GM13977 (cell line): Measurements from ENCODE around the gene SRPK1.

Experiments used
- DNase-seq: peaks from one replicate; pipeline ENCODE4 v3.0.0; 2012; ENCODE audit warnings: low spot score
- in situ Hi-C: fragments of 300-500 bp; cut with MboI; formaldehyde crosslinking; loops from one replicate; pipeline ENCODE4 v1.12.0; 2022; ENCODE audit warnings: low sequenced_read_pairs, low pct_unique_long_range_greater_than_20kb, mixed read lengths, inconsistent platforms; ENCODE audit not compliant: unreplicated experiment
- TF ChIP-seq, protein P1 (sequence below): IDR thresholded peaks from 2 replicates; pipeline ENCODE4 v1.5.1; 2012; ENCODE audit warnings: mild to moderate bottlenecking, control low read depth; ENCODE audit not compliant: insufficient read depth; ENCODE audit errors: extremely low read depth, missing control alignments

The SRPK1 gene

GRCh38 chr6:35960187-35960586 lies 39.3 kb upstream of the SRPK1 start:
- in situ Hi-C loops: no loop called here
- DNase-seq: no peak
- TF ChIP-seq, protein P1, sequence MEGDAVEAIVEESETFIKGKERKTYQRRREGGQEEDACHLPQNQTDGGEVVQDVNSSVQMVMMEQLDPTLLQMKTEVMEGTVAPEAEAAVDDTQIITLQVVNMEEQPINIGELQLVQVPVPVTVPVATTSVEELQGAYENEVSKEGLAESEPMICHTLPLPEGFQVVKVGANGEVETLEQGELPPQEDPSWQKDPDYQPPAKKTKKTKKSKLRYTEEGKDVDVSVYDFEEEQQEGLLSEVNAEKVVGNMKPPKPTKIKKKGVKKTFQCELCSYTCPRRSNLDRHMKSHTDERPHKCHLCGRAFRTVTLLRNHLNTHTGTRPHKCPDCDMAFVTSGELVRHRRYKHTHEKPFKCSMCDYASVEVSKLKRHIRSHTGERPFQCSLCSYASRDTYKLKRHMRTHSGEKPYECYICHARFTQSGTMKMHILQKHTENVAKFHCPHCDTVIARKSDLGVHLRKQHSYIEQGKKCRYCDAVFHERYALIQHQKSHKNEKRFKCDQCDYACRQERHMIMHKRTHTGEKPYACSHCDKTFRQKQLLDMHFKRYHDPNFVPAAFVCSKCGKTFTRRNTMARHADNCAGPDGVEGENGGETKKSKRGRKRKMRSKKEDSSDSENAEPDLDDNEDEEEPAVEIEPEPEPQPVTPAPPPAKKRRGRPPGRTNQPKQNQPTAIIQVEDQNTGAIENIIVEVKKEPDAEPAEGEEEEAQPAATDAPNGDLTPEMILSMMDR: no peak

DNA sequence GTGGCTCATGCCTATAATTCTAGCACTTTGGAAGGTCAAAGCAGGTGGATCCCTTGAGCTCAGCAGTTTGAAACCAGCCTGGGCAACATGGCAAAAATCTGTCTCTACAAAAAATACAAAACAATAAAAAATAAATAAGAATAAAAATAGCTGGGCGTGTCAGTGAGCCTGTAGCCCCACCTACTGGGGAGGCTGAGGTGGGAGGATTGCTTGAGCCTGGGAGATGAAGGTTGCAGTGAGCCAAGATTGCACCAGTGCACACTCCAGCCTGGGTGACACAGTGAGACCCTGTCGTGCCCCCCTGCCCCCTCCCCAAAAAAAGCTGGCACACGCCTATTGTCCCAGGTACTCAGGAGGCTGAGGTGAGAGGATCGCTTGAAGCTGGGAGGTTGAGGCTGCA lies 35.1 kb upstream of the SRPK1 start:
- TF ChIP-seq, protein P1: peak; percentile 39
- no peak for DNase-seq
- in situ Hi-C loops: no loop called here

- in situ Hi-C loops: no loop called here
- TF ChIP-seq, protein P1: no peak
- DNase-seq: no peak
Observed at GRCh38 chr6:35955521-35955920, 34.6 kb upstream of the SRPK1 start.

DNA sequence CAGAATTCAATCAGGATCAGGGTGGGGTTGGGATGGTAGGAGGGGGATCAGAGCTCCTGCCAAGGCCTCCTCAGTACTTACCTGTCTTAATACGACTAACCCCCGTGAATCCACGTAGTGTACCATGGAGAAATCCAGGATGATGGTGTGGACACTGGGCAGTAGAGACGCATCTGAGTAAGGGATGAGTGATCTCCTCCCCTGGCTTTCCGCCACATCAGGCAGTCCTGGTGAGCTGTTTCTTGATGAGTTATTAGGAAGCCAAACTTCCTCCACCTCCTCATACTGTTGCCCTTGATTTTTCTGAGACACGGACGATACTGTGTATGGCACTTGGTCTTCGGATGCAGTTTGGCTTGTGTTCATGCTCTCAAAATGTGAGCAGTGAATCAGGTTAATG lies 34.2 kb upstream of the SRPK1 start:
- TF ChIP-seq, protein P1: no peak
- in situ Hi-C loops: no loop called here
- no peak for DNase-seq

GRCh38 chr6:35954333-35954732 lies 33.4 kb upstream of the SRPK1 start:
- in situ Hi-C loops: no loop called here
- DNase-seq: no peak
- TF ChIP-seq, protein P1: no peak

DNA sequence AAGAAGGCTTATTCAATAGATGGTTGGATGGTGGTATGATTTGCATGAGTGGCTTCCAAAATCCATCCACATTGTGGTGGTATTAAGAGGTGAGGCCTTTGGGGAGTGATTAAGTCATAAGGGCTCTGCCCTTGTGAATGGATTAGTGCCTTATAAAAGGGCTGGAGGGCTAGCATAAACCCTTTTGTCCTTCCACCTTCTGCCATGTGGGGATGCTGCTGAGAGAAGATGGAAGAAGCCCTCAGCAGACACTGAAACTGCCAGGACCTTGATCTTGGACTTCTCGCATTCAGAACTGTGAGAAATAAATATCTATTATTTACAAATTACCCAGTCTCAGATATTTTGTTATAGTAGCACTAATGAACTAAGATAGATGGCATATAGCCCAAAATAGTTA lies 27.8 kb upstream of the SRPK1 start:
- in situ Hi-C loops: no loop called here
- TF ChIP-seq, protein P1: peak; percentile 28
- DNase-seq: no peak

DNA sequence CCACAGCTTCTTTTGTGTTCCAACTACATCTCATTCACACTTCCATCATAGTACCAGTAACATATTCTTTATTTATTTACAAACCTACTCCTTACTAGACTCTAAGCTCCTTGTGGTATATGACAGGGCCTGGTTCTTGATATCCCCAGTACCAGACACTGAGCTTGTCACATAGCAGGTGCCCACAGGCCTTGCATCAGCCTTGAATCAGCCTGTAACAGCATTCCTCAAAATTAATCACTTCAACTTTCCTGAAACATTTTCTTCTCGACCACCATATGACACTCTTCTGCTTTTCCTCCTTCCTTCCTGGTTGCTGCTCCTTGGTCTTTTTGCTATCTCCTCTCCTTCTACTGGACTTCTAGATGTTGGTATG lies 24.7 kb upstream of the SRPK1 start:
- no peak for DNase-seq
- TF ChIP-seq, protein P1: no peak
- in situ Hi-C loops: no loop called here
